Activated naive CD4-positive, alpha-beta T cell treated with anti-CD3 and anti-CD28 coated beads for 36 hours (primary cell): ENCODE data around the gene SEC63. TPM values are rescaled to one million over a fixed set of nuclear protein-coding genes. Genes with fewer than 3 reads are reported as not detected.
A peak's percentile ranks its signal among the peaks of the same experiment; 100 is the strongest.

Experiments
- CTCF ChIA-PET: fragments of 350-600 bp; sonication (Branson Sonifier 250); formaldehyde crosslinking; loops from one replicate; lab custom pipeline; 2021; ENCODE audit warnings: antibody characterized with exemption; lab: Charles Lee
- DNase-seq: peaks from one replicate; pipeline ENCODE4 v3.0.0-alpha.2; 2020
- H3K27ac Mint-ChIP-seq: one replicate; pipeline ENCODE4 v1.8.0; 2021; ENCODE audit warnings: mild to moderate bottlenecking, mixed read lengths
- H3K27me3 Mint-ChIP-seq: one replicate; pipeline ENCODE4 v1.8.0; 2021; ENCODE audit warnings: low read depth, mixed read lengths
- H3K36me3 Mint-ChIP-seq: one replicate; pipeline ENCODE4 v1.8.0; 2021; ENCODE audit warnings: low read depth, mixed read lengths
- H3K4me1 Mint-ChIP-seq: one replicate; pipeline ENCODE4 v1.8.0; 2021; ENCODE audit warnings: low read depth, mixed read lengths
- H3K4me3 Mint-ChIP-seq: one replicate; pipeline ENCODE4 v1.8.0; 2021; ENCODE audit warnings: mild to moderate bottlenecking, moderate library complexity, mixed read lengths
- H3K9me3 Mint-ChIP-seq: one replicate; pipeline ENCODE4 v1.8.0; 2021; ENCODE audit warnings: mixed read lengths
- intact Hi-C: fragments of 100-400 bp; cut with micrococcal nuclease; formaldehyde crosslinking; loops from one replicate; pipeline ENCODE4 v1.15.1; 2023
- total RNA-seq, 2 experiments: library from RNA; stranded (reverse); gene quantifications; one replicate each; pipeline ENCODE4 v1.2.3, GENCODE V29; 2021

Gene SEC63
- total RNA-seq, 2 experiments from 2014 or later: 78.3 to 86.5 TPM

DNA sequence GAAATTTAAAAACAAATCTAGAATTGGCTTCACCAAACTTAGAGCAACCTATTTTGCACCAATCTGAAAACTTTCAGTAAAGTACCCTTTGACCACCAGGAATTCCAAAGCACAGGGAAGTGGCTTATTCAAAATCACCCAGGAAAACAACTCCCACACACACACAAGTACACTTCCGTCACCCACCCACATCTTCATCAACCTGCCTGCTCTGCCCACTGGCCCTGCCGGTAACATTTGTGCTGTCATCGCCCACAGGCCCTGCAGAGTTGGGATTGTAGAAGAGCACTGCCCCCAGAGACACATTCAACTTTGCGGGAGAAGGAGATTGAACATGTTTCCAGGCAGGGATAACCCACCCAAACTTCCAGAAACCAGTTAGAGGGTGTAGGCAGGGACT lies 114.6 kb downstream of the SEC63 start:
- intact Hi-C loops: no loop called here
- H3K9me3 Mint-ChIP-seq: no peaks in the 10 kb centered on the region
- no peaks in the 10 kb centered on the region for H3K36me3 Mint-ChIP-seq
- H3K4me3 Mint-ChIP-seq: peak overlapping the region; percentile 1
- no peak overlapping the region for H3K27ac Mint-ChIP-seq
- CTCF ChIA-PET: interaction anchor here (0.9 to 1.7 kb wide), 4 partner anchors 21 to 113 kb away, joined by 3 to 7 read pairs (median 4); no protein-coding TSS in a partner anchor
- DNase-seq: peak; percentile 66
- H3K27me3 Mint-ChIP-seq: no peaks in the 10 kb centered on the region
- peaks cover 22% of the 10 kb centered on the region for H3K4me1 Mint-ChIP-seq

DNA sequence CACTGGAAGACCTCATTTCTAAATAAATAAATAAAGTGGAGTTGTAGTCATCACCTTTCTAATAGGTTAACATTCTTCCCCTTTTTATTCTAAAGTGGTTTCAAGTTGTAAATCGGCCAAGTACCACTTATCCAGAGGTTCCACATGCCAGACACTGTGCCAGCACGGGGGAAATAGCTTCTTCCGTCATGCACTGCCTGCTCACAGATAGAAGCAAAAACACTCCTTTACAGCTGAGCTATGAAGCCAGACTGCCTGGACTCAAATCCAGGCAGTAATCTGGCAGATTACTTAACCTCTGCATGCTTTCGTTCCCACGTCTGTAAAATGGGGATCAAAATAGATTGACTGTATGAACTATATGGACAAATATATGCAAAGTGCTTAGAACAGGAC lies 116.7 kb downstream of the SEC63 start:
- Mint-ChIP-seq H3K9me3 (no peaks in the 10 kb centered on the region), H3K27ac (no peak overlapping the region), H3K36me3 (no peaks in the 10 kb centered on the region), H3K4me3 (no peak overlapping the region), H3K27me3 (no peaks in the 10 kb centered on the region), H3K4me1 (peaks cover 15% of the 10 kb centered on the region)
- intact Hi-C loops: no loop called here
- CTCF ChIA-PET: interaction anchor here (0.5 to 1.1 kb wide), 5 partner anchors 14 to 110 kb away, joined by 3 read pairs; no protein-coding TSS in a partner anchor
- no peak for DNase-seq

DNA sequence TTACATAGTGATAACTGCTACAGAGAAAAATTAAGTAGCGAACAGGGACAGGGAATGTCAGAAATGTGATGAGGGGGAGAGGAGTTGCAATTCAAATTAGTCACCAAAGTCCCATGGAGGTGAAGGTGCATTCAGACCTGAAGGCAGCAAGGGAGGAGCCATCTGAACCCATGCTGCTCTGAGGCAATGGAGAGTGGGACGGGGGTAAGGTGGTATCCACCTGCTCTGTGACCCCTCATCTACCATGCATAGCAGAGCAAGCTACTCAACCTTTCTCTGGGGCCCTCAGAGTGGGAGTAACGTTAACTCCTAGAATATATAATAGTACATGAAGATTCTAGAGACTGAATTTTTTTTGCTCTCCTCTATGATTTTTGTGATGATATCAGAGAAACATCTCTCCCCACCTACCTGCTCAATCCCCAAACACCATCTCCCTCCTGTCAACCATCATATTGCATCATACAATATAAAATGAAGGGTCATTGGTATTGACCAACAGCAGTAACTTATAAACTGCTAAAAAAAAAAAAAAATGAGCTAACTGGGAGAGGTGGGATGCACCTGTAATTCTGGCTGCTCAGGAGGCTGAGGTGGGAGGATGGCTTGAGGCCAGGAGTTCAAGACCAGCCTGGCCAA lies 117.3 kb downstream of the SEC63 start:
- DNase-seq: no peak
- Mint-ChIP-seq H3K9me3 (no peaks in the 10 kb centered on the region), H3K27ac (no peak overlapping the region), H3K36me3 (no peaks in the 10 kb centered on the region), H3K4me1 (peaks cover 15% of the 10 kb centered on the region), H3K4me3 (no peak overlapping the region), H3K27me3 (no peaks in the 10 kb centered on the region)
- intact Hi-C loops: no loop called here
- CTCF ChIA-PET: interaction anchor here (0.5 to 0.8 kb wide), 5 partner anchors 8 to 91 kb away, joined by 3 read pairs; no protein-coding TSS in a partner anchor

DNA sequence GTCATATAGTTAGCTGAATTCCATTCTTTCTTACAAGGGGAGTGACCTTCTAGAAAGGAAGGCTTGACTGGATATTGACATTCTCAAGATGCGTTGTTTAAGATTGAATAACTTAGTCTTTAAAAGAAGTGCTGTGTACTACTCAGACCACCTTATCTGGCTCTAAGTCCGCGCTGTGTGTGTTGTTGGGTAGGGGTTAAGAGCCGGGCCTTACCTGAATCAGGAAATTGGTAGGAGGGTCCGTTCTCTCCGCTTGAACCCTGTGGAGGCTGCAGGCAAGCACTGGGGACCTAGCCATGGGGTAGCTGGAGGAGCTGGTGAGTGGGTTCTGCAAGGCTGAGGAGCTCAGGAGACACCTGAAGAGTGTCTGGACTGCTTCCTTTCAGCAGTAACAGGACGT lies 124.9 kb downstream of the SEC63 start:
- H3K36me3 Mint-ChIP-seq: no peaks in the 10 kb centered on the region
- CTCF ChIA-PET: interaction anchor here (0.9 to 8.9 kb wide), 4 partner anchors 15 to 129 kb away, joined by 3 to 73 read pairs (median 4); no protein-coding TSS in a partner anchor
- H3K9me3 Mint-ChIP-seq: no peaks in the 10 kb centered on the region
- peaks cover 27% of the 10 kb centered on the region for H3K4me1 Mint-ChIP-seq
- H3K4me3 Mint-ChIP-seq: no peak overlapping the region
- DNase-seq: no peak
- H3K27me3 Mint-ChIP-seq: no peaks in the 10 kb centered on the region
- no peak overlapping the region for H3K27ac Mint-ChIP-seq
- intact Hi-C loops: no loop called here

DNA sequence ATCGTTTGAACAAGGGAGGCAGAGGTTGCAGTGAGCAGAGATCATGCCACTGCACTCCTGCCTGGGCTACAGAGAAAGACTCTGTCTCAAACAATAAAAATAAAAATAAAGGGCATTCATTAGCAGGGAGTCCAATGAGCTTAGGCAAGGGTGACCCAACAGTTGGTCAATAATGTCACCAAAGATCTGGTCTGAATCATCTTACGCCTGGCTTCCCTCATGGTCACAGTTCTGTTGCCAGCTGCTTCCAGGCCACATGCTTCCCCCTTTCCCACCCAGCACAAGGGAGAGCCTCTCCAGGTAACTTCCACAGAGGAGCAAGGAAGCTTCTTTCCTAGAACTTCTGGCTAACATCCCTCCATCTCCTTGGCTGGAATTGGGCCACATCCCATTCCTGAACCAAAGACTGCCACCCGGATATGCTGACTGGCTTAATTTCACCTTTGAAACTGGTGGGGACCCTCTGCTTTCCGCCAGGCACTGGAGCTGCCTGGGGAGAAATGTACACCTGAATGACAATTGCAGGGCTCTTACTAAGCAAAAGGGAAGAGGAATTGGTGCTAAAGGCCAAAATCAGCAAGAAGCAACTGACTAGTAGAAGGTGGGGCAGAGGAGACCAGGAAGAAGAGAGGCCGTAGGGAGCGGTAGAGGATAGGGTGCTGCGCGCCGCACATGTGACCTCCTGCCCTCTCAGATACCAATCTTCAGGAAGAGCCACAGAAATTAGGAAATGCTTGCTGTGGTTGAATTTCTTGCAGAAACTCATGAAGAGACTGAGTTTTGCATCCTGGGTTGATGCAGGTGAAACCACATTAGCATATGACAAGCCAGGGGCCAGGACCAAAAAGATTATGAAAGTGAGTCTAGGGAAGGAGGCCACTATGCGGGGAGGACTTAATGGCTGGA lies 125.6 kb downstream of the SEC63 start:
- no peaks in the 10 kb centered on the region for H3K27me3 Mint-ChIP-seq
- peak; percentile 38 for DNase-seq
- H3K4me3 Mint-ChIP-seq: no peak overlapping the region
- CTCF ChIA-PET: interaction anchor here (0.9 to 8.9 kb wide), 3 partner anchors 16 to 128 kb away, joined by 3 to 73 read pairs (median 4); no protein-coding TSS in a partner anchor
- no peaks in the 10 kb centered on the region for H3K9me3 Mint-ChIP-seq
- H3K36me3 Mint-ChIP-seq: no peaks in the 10 kb centered on the region
- H3K27ac Mint-ChIP-seq: no peak overlapping the region
- peaks cover 30% of the 10 kb centered on the region for H3K4me1 Mint-ChIP-seq
- intact Hi-C loops: no loop called here

DNA sequence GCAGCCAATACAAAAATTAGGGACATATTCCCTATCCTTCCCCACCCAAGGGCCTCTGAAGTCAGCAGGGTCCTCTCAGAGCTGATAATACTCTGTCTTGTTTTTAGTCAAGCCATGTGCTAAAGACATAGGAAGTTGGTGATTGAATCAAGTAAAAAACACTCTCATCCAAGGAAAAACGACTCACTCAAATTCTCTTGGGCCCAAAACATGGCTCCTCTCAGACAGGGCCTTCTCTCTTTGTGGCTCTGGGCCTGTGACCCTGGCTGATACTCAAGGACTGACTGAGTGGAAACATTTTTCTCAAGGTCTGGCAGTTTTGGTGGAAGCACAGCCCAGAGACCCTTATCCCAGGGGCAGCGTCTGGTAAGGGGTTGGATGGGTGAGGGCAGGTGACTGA lies 127.9 kb downstream of the SEC63 start:
- intact Hi-C loops: no loop called here
- no peak overlapping the region for H3K27ac Mint-ChIP-seq

DNA sequence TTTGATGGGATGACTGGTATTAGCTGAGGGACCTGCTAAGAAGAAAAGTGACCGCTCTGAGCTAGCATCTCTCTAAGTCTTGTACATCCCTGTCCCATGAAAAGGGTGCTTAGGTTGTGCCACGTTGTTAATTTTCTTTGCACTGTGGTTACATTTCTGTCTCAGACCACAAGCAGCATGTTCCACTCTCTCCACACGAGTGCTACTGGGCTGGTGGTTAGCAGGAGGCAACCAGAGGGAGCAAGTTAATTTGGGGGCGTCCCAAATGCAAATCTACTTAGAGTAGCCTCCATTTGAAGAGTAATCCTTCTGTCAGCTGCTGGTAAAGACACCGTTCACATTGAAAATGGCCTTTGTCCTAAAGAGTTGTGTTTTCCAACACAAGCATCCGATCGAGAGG lies 130.5 kb downstream of the SEC63 start:
- no peak overlapping the region for H3K4me3 Mint-ChIP-seq
- intact Hi-C loops: loop anchor here (10.0 kb wide), 1 partner anchor 1187 kb away; no protein-coding TSS in a partner anchor
- no peaks in the 10 kb centered on the region for H3K36me3 Mint-ChIP-seq
- no peaks in the 10 kb centered on the region for H3K9me3 Mint-ChIP-seq
- peak; percentile 45 for DNase-seq
- H3K27me3 Mint-ChIP-seq: no peaks in the 10 kb centered on the region
- peaks cover 44% of the 10 kb centered on the region for H3K4me1 Mint-ChIP-seq
- CTCF ChIA-PET: interaction anchor here (0.6 to 8.9 kb wide), 3 partner anchors 10 to 21 kb away, joined by 3 to 73 read pairs (median 6); no protein-coding TSS in a partner anchor
- H3K27ac Mint-ChIP-seq: no peak overlapping the region

More for the DNA sequence above, 127.9 kb downstream of the SEC63 start:
- H3K36me3 Mint-ChIP-seq: no peaks in the 10 kb centered on the region
- DNase-seq: no peak
- H3K4me3 Mint-ChIP-seq: no peak overlapping the region
- no peaks in the 10 kb centered on the region for H3K9me3 Mint-ChIP-seq
- CTCF ChIA-PET: interaction anchor here (0.9 to 8.9 kb wide), 2 partner anchors 11 to 18 kb away, joined by 4 to 73 read pairs; no protein-coding TSS in a partner anchor
- no peaks in the 10 kb centered on the region for H3K27me3 Mint-ChIP-seq
- peaks cover 30% of the 10 kb centered on the region for H3K4me1 Mint-ChIP-seq

DNA sequence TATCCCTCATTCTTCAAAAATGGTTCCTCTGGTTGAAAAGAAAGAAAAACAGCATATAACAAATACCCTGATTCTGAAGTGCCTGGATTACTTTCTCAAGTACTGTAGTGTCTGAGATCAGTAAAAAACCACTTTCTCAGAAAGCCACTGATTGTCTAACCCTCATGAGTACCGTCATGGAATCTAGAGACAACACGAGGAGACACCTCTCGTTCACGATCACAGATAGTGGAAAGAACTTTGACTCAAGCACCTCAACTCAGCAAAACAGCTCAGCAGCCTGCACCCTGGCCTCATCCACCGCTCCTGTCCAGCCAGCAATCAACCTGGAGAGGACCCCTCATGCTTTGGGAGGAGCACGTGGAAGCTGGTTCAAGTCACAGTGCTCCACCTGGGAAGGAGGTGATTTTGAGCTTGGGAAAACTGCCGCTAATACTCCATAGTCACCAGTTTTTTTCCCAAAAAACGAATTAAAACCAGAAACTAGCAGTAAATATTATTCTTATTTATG lies 134.9 kb downstream of the SEC63 start:
- Mint-ChIP-seq H3K36me3 (no peaks in the 10 kb centered on the region), H3K27me3 (no peaks in the 10 kb centered on the region), H3K27ac (peak overlapping the region; percentile 98), H3K4me3 (peak overlapping the region; percentile 88), H3K9me3 (no peaks in the 10 kb centered on the region), H3K4me1 (peaks cover 62% of the 10 kb centered on the region)
- intact Hi-C loops: loop anchor here (5.0 to 10.0 kb wide), 3 partner anchors 1192 to 1726 kb away; partner anchors contain the start of gene CD164
- CTCF ChIA-PET: interaction anchor here (0.6 to 6.3 kb wide), 10 partner anchors 11 to 146 kb away, joined by 3 to 43 read pairs (median 4); no protein-coding TSS in a partner anchor
- DNase-seq: peak; percentile 67

DNA sequence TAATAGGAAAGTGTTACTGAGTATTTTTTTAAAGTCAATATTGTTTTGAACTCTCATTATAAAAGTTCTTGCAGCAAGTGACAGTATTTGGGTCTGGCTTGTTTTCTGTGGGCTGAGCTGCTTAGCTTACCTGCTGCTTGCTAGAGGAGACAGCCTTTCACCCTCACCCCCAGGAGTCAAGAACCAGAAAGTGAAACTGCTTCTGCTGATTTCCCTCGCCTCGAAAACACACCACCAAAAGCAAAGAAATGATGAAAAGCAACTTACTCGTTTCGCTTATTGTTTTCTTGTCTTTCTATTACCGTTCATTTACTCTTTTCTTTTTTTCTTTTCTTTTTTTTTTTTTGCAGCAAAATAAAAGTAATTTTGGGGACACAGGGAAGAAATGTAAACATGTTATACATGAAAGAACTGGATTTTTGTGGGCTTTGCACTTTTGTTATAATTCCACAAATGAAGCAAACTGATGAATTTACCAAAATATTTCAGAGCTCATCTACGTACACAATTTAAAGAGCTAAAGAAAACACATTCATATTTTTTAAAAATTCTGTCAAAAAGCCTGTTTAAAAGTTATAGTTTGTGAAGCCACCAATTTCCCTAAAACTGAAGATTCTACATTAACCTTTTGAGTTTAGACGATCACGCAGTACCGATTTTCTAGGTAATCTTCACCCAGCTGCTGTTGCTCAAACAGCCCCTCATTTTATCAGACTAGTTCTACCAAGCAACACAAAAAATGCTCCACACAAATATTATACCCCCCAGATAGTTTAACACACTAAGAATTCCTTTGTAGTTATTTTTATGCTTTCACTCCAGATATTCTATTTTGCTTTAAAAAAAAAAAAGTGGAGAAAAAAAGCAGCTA lies 135.6 kb downstream of the SEC63 start:
- no peaks in the 10 kb centered on the region for H3K36me3 Mint-ChIP-seq
- H3K27me3 Mint-ChIP-seq: no peaks in the 10 kb centered on the region
- intact Hi-C loops: loop anchor here (1.0 to 10.0 kb wide), 4 partner anchors 136 to 1725 kb away; partner anchors contain the start of genes CD164 and SEC63
- peak; percentile 75 for DNase-seq
- H3K4me1 Mint-ChIP-seq: peaks cover 66% of the 10 kb centered on the region
- CTCF ChIA-PET: interaction anchor here (0.7 to 6.3 kb wide), 9 partner anchors 10 to 135 kb away, joined by 3 to 43 read pairs (median 5); no protein-coding TSS in a partner anchor
- no peaks in the 10 kb centered on the region for H3K9me3 Mint-ChIP-seq
- peak overlapping the region; percentile 98 for H3K27ac Mint-ChIP-seq
- peak overlapping the region; percentile 88 for H3K4me3 Mint-ChIP-seq

DNA sequence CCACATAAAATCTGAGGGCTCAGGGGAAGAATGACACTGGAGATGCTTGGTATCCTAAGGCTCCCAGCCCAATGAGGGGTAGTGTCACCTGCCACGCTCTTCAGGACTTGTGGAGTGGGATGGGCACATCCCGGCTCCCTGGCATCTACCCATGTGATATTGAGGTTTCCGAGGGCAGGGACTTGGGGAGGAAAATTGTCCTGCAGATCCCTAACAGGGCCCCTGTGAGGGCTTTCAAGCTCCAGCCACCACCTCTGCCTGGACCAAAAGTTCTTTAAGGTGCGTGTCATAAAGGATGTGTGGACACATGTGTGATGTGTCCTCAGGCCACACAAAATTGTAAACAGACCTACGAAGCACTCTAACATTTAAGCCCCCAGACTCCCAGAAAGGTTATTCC lies 136.4 kb downstream of the SEC63 start:
- intact Hi-C loops: loop anchor here (2.0 to 10.0 kb wide), 4 partner anchors 737 to 1724 kb away; partner anchors contain the start of gene CD164
- Mint-ChIP-seq H3K36me3 (no peaks in the 10 kb centered on the region), H3K4me3 (peak overlapping the region; percentile 88), H3K27me3 (no peaks in the 10 kb centered on the region), H3K27ac (peak overlapping the region; percentile 98), H3K4me1 (peaks cover 73% of the 10 kb centered on the region), H3K9me3 (no peaks in the 10 kb centered on the region)
- DNase-seq: no peak
- CTCF ChIA-PET: interaction anchor here (1.4 to 6.3 kb wide), 3 partner anchors 22 to 91 kb away, joined by 4 to 43 read pairs (median 37); no protein-coding TSS in a partner anchor
